GM10847 (cell line): ENCODE results near the gene NR4A3.

Experiments used
- POLR2A ChIP-seq: IDR thresholded peaks from 2 replicates; pipeline ENCODE4 v1.6.1; 2011; ENCODE audit not compliant: insufficient read length; ENCODE audit errors: extremely low read depth

The NR4A3 gene

GRCh38 chr9:99809586-99810319 lies 11.9 kb upstream of the NR4A3 start:
- no peak for TF ChIP-seq POLR2A

GRCh38 chr9:99811172-99811571 lies 10.5 kb upstream of the NR4A3 start:
- TF ChIP-seq POLR2A: no peak

- TF ChIP-seq POLR2A: no peak
Observed at GRCh38 chr9:99811598-99812383, 9.9 kb upstream of the NR4A3 start.

GRCh38 chr9:99813739-99814138 lies 7.9 kb upstream of the NR4A3 start:
- no peak for TF ChIP-seq POLR2A

- TF ChIP-seq POLR2A: no peak
Observed at GRCh38 chr9:99814359-99814758, 7.3 kb upstream of the NR4A3 start.

GRCh38 chr9:99816392-99816791 lies 5.3 kb upstream of the NR4A3 start:
- TF ChIP-seq POLR2A: no peak

- TF ChIP-seq POLR2A: no peak
Observed at GRCh38 chr9:99818500-99818899, 3.2 kb upstream of the NR4A3 start.

- TF ChIP-seq POLR2A: peak; percentile 81
Observed at GRCh38 chr9:99819123-99819855, 2.4 kb upstream of the NR4A3 start.

- TF ChIP-seq POLR2A: no peak
Observed at GRCh38 chr9:99819856-99820684, 1.6 kb upstream of the NR4A3 start.

- no peak for TF ChIP-seq POLR2A
Observed at GRCh38 chr9:99820685-99821395, 845 bp upstream of the NR4A3 start.

- TF ChIP-seq POLR2A: no peak
Observed at GRCh38 chr9:99822109-99822805, 572 bp downstream of the NR4A3 start.

GRCh38 chr9:99822806-99823591 lies 1.3 kb downstream of the NR4A3 start:
- no peak for TF ChIP-seq POLR2A
